Activated CD8-positive, alpha-beta T cell treated with anti-CD3 and anti-CD28 coated beads for 36 hours (primary cell): ENCODE measurements around the gene TFRC. TPM values are rescaled to one million over a fixed set of nuclear protein-coding genes. Genes with fewer than 3 reads are reported as not detected.
"Not testable (repeated sequence)": the region's sequence is repeated elsewhere in the genome, so short reads cannot be mapped to it uniquely, and the experiment has no call there.

Experiments used
- ATAC-seq: fragments of 200-7000 bp; cut with Tn5 transposase; one replicate; pipeline ENCODE4 v1.10.0; 2021; ENCODE audit warnings: mild to moderate bottlenecking, moderate library complexity
- CTCF ChIA-PET: fragments of 350-600 bp; sonication (Branson Sonifier 250); formaldehyde crosslinking; loops from one replicate; lab custom pipeline; 2021; ENCODE audit warnings: antibody characterized with exemption; lab: Charles Lee
- POLR2A ChIA-PET: fragments of 350-600 bp; sonication (Branson Sonifier 250); formaldehyde crosslinking; loops from one replicate; lab custom pipeline; 2021; ENCODE audit warnings: antibody characterized with exemption; lab: Charles Lee
- DNase-seq: peaks from one replicate; pipeline ENCODE4 v3.0.0-alpha.2; 2020
- H3K27ac Mint-ChIP-seq: one replicate; pipeline ENCODE4 v1.8.0; 2021; ENCODE audit warnings: mild to moderate bottlenecking, mixed read lengths
- H3K27me3 Mint-ChIP-seq: one replicate; pipeline ENCODE4 v1.8.0; 2021; ENCODE audit warnings: mixed read lengths
- H3K36me3 Mint-ChIP-seq: one replicate; pipeline ENCODE4 v1.8.0; 2021; ENCODE audit warnings: low read depth, mixed read lengths
- H3K4me1 Mint-ChIP-seq: one replicate; pipeline ENCODE4 v1.8.0; 2021; ENCODE audit warnings: low read depth, mixed read lengths
- H3K4me3 Mint-ChIP-seq: one replicate; pipeline ENCODE4 v1.8.0; 2021; ENCODE audit warnings: mild to moderate bottlenecking, moderate library complexity, mixed read lengths
- H3K9me3 Mint-ChIP-seq: one replicate; pipeline ENCODE4 v1.8.0; 2021; ENCODE audit warnings: mixed read lengths
- intact Hi-C: fragments of 100-400 bp; cut with micrococcal nuclease; formaldehyde crosslinking; loops from one replicate; pipeline ENCODE4 v1.10.0; 2022
- total RNA-seq, 2 experiments: library from RNA; stranded (reverse); gene quantifications; one replicate each; pipeline ENCODE4 v1.2.3, GENCODE V29; 2021
- TF ChIP-seq, protein P1 (sequence below): fragments of 200-600 bp; IDR thresholded peaks from one replicate; pipeline ENCODE4 v1.8.0; 2022; ENCODE audit warnings: antibody characterized with exemption, mild to moderate bottlenecking

The TFRC gene
- total RNA-seq, 2 experiments from 2014 or later, result 521 to 524 TPM

DNA sequence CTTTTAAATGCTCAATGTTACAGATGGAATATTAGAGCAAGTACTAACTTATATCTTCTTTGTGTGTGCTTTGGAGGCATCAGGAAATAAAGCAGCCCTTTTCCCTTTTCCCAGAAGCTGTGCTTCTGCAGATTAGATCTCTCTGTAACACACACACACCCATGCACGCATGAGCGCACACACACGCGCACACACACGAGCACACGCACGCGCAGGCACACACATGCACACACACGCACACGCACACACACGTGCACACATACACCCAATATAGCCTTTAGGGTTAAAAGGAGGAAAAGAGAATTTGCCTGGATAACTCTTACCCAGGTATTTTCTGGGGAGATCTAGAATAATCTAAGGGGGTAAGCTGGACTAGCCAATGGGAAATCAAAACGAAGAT lies 56.9 kb downstream of the TFRC start:
- Mint-ChIP-seq H3K4me3 (no peak overlapping the region), H3K9me3 (no peaks in the 10 kb centered on the region), H3K36me3 (no peaks in the 10 kb centered on the region), H3K4me1 (no peaks in the 10 kb centered on the region), H3K27ac (no peak overlapping the region), H3K27me3 (peaks cover 2% of the 10 kb centered on the region)
- CTCF ChIA-PET, result no interaction called here
- intact Hi-C loops, result loop anchor here (5.0 kb wide), 1 partner anchor 172 kb away; no protein-coding TSS in a partner anchor
- ATAC-seq, result no peak
- DNase-seq, result no peak
- POLR2A ChIA-PET, result no interaction called here
- TF ChIP-seq, protein P1, sequence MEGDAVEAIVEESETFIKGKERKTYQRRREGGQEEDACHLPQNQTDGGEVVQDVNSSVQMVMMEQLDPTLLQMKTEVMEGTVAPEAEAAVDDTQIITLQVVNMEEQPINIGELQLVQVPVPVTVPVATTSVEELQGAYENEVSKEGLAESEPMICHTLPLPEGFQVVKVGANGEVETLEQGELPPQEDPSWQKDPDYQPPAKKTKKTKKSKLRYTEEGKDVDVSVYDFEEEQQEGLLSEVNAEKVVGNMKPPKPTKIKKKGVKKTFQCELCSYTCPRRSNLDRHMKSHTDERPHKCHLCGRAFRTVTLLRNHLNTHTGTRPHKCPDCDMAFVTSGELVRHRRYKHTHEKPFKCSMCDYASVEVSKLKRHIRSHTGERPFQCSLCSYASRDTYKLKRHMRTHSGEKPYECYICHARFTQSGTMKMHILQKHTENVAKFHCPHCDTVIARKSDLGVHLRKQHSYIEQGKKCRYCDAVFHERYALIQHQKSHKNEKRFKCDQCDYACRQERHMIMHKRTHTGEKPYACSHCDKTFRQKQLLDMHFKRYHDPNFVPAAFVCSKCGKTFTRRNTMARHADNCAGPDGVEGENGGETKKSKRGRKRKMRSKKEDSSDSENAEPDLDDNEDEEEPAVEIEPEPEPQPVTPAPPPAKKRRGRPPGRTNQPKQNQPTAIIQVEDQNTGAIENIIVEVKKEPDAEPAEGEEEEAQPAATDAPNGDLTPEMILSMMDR, result no peak

DNA sequence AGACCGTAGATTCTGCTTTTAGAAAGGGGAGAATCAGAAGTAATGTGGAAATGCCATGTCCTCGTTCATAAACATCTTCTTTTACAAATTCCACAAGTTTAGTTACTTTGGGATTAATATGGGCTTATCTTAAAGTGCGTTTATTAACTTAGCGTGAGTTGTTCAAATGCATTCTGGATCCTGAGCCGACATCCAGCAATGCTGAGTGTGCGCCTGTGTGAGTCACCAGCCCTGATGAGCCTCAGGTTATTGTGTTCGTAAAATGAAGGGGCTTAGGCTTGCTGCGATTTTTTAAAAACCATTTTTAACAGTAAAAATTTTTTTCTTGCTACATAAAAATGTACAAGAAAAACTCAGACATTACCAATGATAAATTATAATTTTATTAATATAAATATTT lies 57.9 kb downstream of the TFRC start:
- intact Hi-C loops, result loop anchor here (5.0 kb wide), 1 partner anchor 173 kb away; no protein-coding TSS in a partner anchor

DNA sequence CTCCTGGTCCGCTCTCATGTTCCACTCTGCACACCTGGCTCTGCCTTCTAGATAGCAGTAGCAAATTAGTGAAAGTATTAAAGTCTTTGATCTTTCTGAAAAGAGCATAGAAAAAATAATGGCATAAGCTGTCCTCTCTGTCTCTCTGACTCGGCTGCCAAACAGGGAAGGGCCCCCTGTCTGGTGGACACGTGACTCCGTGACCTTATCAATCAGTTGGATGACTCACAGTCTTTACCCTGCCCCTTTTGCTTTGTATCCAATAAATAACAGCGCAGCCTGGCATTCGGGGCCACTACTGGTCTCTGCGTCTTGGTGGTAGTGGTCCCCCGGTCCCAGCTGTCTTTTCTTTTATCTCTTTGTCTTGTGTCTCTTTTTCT lies 59.4 kb downstream of the TFRC start:
- not testable (repeated sequence) for H3K27me3 Mint-ChIP-seq, H3K27ac Mint-ChIP-seq
- intact Hi-C loops, result loop anchor here (5.0 kb wide), 1 partner anchor 175 kb away; no protein-coding TSS in a partner anchor

More for the DNA sequence above, 57.9 kb downstream of the TFRC start:
- H3K36me3 Mint-ChIP-seq, result no peaks in the 10 kb centered on the region
- H3K9me3 Mint-ChIP-seq, result no peaks in the 10 kb centered on the region
- no peak overlapping the region for H3K27ac Mint-ChIP-seq
- ChIA-PET POLR2A (no interaction called here), CTCF (interaction anchor here (0.7 to 2.9 kb wide), 4 partner anchors 14 to 195 kb away, joined by 3 to 22 read pairs (median 6); no protein-coding TSS in a partner anchor)
- no peaks in the 10 kb centered on the region for H3K4me1 Mint-ChIP-seq
- H3K27me3 Mint-ChIP-seq, result peaks cover 2% of the 10 kb centered on the region
- no peak for ATAC-seq
- TF ChIP-seq, protein P1, result no peak
- no peak overlapping the region for H3K4me3 Mint-ChIP-seq
- DNase-seq, result no peak

DNA sequence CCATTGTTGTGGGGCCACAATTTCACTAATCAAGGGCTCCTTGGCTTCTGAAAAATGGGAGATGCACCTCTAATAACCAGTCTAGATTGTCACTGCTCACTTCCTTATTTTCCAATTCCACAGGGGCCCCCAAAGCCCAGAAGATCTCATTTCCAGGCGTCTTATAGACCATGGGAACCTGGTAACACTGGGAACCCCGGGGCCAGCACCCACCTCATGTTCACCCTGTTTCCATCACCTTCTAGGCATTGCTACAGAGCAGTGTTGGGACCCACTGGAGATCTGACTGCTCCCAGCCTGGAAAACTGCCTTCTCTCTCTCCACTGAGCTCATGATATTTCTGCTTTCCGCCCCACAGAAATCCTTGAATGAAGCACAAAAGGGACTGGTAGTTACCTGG lies 61.5 kb downstream of the TFRC start:
- H3K27me3 Mint-ChIP-seq, result peaks cover 5% of the 10 kb centered on the region
- no peak for ATAC-seq
- H3K4me1 Mint-ChIP-seq, result no peaks in the 10 kb centered on the region
- intact Hi-C loops, result loop anchor here (5.0 kb wide), 1 partner anchor 177 kb away; no protein-coding TSS in a partner anchor
- H3K27ac Mint-ChIP-seq, result no peak overlapping the region
- H3K9me3 Mint-ChIP-seq, result no peaks in the 10 kb centered on the region
- ChIA-PET CTCF (interaction anchor here (1.6 kb wide), 1 partner anchor 166 kb away, joined by 3 read pairs; no protein-coding TSS in a partner anchor), POLR2A (no interaction called here)
- H3K4me3 Mint-ChIP-seq, result no peak overlapping the region
- TF ChIP-seq, protein P1, result no peak
- DNase-seq, result no peak
- H3K36me3 Mint-ChIP-seq, result no peaks in the 10 kb centered on the region

More for the DNA sequence above, 59.4 kb downstream of the TFRC start:
- ATAC-seq, POLR2A ChIA-PET, H3K4me1 Mint-ChIP-seq, H3K9me3 Mint-ChIP-seq, H3K36me3 Mint-ChIP-seq, H3K4me3 Mint-ChIP-seq, DNase-seq: not testable (repeated sequence)
- CTCF ChIA-PET, result interaction anchor here (0.8 to 2.9 kb wide), 4 partner anchors 16 to 196 kb away, joined by 3 to 22 read pairs (median 6); no protein-coding TSS in a partner anchor

DNA sequence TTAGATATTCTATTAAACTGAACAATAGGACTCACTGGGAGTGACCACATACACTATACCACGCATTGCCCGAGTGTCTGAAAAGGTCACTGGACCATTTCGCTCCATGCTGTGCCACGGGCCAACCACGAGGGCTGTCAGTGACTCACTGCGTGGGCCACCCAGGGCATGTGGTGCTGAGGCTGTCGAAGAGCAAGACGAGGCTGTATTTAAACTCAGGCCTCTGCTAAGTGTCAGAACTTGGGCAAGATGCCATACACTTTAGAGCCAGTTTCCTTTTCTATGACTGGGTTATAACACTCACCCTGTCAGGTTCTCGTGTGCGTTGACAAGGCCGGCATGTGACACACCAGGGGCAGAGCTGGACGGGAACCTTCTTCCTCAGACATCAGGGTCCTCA lies 62.3 kb downstream of the TFRC start:
- H3K36me3 Mint-ChIP-seq, CTCF ChIA-PET, H3K9me3 Mint-ChIP-seq, H3K27ac Mint-ChIP-seq, H3K4me1 Mint-ChIP-seq, intact Hi-C loops, POLR2A ChIA-PET, H3K4me3 Mint-ChIP-seq, DNase-seq, H3K27me3 Mint-ChIP-seq: not testable (repeated sequence)
- ATAC-seq, result peak; percentile 24

DNA sequence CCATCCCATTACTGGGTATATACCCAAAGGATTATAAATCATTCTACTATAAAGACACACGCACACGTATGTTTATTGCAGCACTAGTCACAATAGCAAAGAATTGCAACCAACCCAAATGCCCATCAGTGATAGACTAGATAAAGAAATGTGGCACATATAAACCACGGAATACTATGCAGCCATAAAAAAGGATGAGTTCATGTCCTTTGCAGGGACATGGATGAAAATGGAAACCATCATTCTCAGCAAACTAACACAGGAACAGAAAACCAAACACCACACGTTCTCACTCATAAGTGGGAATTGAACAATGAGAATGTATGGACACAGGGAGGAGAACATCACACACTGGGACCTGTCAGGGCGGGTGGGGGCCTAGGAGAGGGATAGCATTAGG lies 63.7 kb downstream of the TFRC start:
- DNase-seq, ATAC-seq, POLR2A ChIA-PET, CTCF ChIA-PET, intact Hi-C loops, H3K4me1 Mint-ChIP-seq, H3K9me3 Mint-ChIP-seq, H3K4me3 Mint-ChIP-seq, H3K27me3 Mint-ChIP-seq, H3K27ac Mint-ChIP-seq, H3K36me3 Mint-ChIP-seq: not testable (repeated sequence)
